T-cell (primary cell): ENCODE measurements around the gene CD80. TPM values are rescaled to one million over a fixed set of nuclear protein-coding genes. Genes with fewer than 3 reads are reported as not detected.
"Not testable (repeated sequence)": the region's sequence is repeated elsewhere in the genome, so short reads cannot be mapped to it uniquely, and the experiment has no call there.

Experiments
- ATAC-seq, 4 experiments: fragments of 200-7000 bp in 3 of 4; fragments of 150-1000 bp in 1 of 4; cut with Tn5 transposase; replicated peaks in 1 of 4; 1 replicate in 3 of 4; 2 replicates in 1 of 4; pipeline ENCODE4 v1.10.0; 2021; ENCODE audit warnings: moderate library complexity in 3 of 4, mild to moderate bottlenecking in 2 of 4, moderate number of reproducible peaks in 1 of 4
- CTCF ChIA-PET, 2 donors: fragments of 300-600 bp; sonication (Branson Sonifier 250); formaldehyde crosslinking; loops; one replicate each; lab custom pipeline; 2022; ENCODE audit warnings: antibody characterized with exemption in 2 of 2; lab: Charles Lee
- POLR2A ChIA-PET, 2 donors: fragments of 300-600 bp; sonication (Branson Sonifier 250); formaldehyde crosslinking; loops; one replicate each; lab custom pipeline; 2022; ENCODE audit warnings: antibody characterized with exemption in 2 of 2; lab: Charles Lee
- DNase-seq, 35 experiments: peaks; one replicate each; pipeline versions ENCODE4 v3.0.0 to v3.0.0-alpha.2; 2013 to 2023
- H3K27ac ChIP-seq: one replicate; pipeline ENCODE4 v1.5.1; 2013; ENCODE audit warnings: low read length
- H3K27me3 ChIP-seq, 2 experiments: replicated peaks in 1 of 2; 1 replicate in 1 of 2; 2 replicates in 1 of 2; pipeline versions ENCODE4 v1.6.1 to v1.7.0; 2013; ENCODE audit warnings: low read length in 1 of 2, mixed read lengths in 1 of 2; ENCODE audit not compliant: control insufficient read depth in 2 of 2, insufficient read depth in 2 of 2; ENCODE audit errors: extremely low read depth in 1 of 2
- H3K36me3 ChIP-seq, 2 donors: 1 replicate in 1 of 2; 2 replicates in 1 of 2; pipeline versions ENCODE4 v1.6.1 to v1.7.0; 2013; ENCODE audit warnings: low read length in 1 of 2; ENCODE audit not compliant: control insufficient read depth in 2 of 2, insufficient read depth in 1 of 2; ENCODE audit errors: extremely low read depth in 1 of 2
- H3K4me1 ChIP-seq, 2 experiments: 1 replicate in 1 of 2; 2 replicates in 1 of 2; pipeline versions ENCODE4 v1.6.1 to v1.7.0; 2013; ENCODE audit warnings: low read length in 2 of 2, mixed read lengths in 1 of 2; ENCODE audit not compliant: insufficient read depth in 2 of 2, control insufficient read depth in 1 of 2; ENCODE audit errors: extremely low read depth in 1 of 2
- H3K4me3 ChIP-seq, 2 donors: 1 replicate in 1 of 2; 2 replicates in 1 of 2; pipeline versions ENCODE4 v1.5.1 to v1.7.0; 2013; ENCODE audit warnings: mild to moderate bottlenecking in 2 of 2, low read length in 1 of 2, moderate library complexity in 1 of 2; ENCODE audit not compliant: control insufficient read depth in 1 of 2; ENCODE audit errors: extremely low read depth in 1 of 2
- H3K9me3 ChIP-seq: 2 replicates; pipeline ENCODE4 v1.7.0; 2013
- H3K27ac Mint-ChIP-seq, 2 donors: one replicate each; pipeline ENCODE4 v1.8.0; 2020 to 2021; ENCODE audit warnings: mild to moderate bottlenecking in 2 of 2, mixed read lengths in 2 of 2
- H3K27me3 Mint-ChIP-seq, 2 donors: one replicate each; pipeline ENCODE4 v1.8.0; 2021 to 2022; ENCODE audit warnings: mixed read lengths in 2 of 2
- H3K36me3 Mint-ChIP-seq: one replicate; pipeline ENCODE4 v1.8.0; 2021; ENCODE audit warnings: mixed read lengths
- H3K4me1 Mint-ChIP-seq, 3 donors: one replicate each; pipeline ENCODE4 v1.8.0; 2020 to 2022; ENCODE audit warnings: mixed read lengths in 3 of 3, mild to moderate bottlenecking in 1 of 3
- H3K4me3 Mint-ChIP-seq, 3 donors: one replicate each; pipeline ENCODE4 v1.8.0; 2020 to 2022; ENCODE audit warnings: mild to moderate bottlenecking in 3 of 3, mixed read lengths in 3 of 3, moderate library complexity in 3 of 3
- H3K9me3 Mint-ChIP-seq, 3 donors: one replicate each; pipeline ENCODE4 v1.8.0; 2020 to 2022; ENCODE audit warnings: mixed read lengths in 3 of 3
- WGBS: methylation state at CpG from one replicate; pipeline ENCODE4 v1.1.5; 2013; ENCODE audit warnings: missing lambda C conversion rate; ENCODE audit not compliant: insufficient coverage; 5-methylcytosine and 5-hydroxymethylcytosine counted together
- total RNA-seq, 35 experiments: library from RNA in 6 of 35; stranded (reverse) in 6 of 35; fragments of 120-200 nt in 1 of 35; gene quantifications; one replicate each; pipeline versions ENCODE4 v1.2.1 to v1.2.4 and lab custom pipeline; 2013 to 2026

CD80 gene
- total RNA-seq, 5 donors from 2014 or later (not counting 1 experiment from before 2014, with no cell fraction given): 1.3 to 3.5 (median 2.0) TPM

GRCh38 chr3:119599558-119600174 lies 40.3 kb upstream of the CD80 start:
- H3K4me3 Mint-ChIP-seq: no peak overlapping the region
- no peak overlapping the region for H3K27ac Mint-ChIP-seq
- H3K9me3 Mint-ChIP-seq: no peaks in the 10 kb centered on the region
- no peak overlapping the region for H3K27ac ChIP-seq
- H3K4me1 ChIP-seq: no peaks in the 10 kb centered on the region
- H3K9me3 ChIP-seq: no peaks in the 10 kb centered on the region
- CTCF ChIA-PET: no interaction called here
- peaks cover 0 to 11% (median 5%) of the 10 kb centered on the region in 3 donors for H3K4me1 Mint-ChIP-seq
- WGBS: 91% methylated on average over 5 of the region's 6 CpGs
- H3K27me3 Mint-ChIP-seq: no peaks in the 10 kb centered on the region
- no peaks in the 10 kb centered on the region for H3K36me3 ChIP-seq
- ATAC-seq: no peak
- POLR2A ChIA-PET: no interaction called here
- H3K4me3 ChIP-seq: no peak overlapping the region
- no peaks in the 10 kb centered on the region for H3K36me3 Mint-ChIP-seq
- no peak for DNase-seq
- no peaks in the 10 kb centered on the region for H3K27me3 ChIP-seq

DNA sequence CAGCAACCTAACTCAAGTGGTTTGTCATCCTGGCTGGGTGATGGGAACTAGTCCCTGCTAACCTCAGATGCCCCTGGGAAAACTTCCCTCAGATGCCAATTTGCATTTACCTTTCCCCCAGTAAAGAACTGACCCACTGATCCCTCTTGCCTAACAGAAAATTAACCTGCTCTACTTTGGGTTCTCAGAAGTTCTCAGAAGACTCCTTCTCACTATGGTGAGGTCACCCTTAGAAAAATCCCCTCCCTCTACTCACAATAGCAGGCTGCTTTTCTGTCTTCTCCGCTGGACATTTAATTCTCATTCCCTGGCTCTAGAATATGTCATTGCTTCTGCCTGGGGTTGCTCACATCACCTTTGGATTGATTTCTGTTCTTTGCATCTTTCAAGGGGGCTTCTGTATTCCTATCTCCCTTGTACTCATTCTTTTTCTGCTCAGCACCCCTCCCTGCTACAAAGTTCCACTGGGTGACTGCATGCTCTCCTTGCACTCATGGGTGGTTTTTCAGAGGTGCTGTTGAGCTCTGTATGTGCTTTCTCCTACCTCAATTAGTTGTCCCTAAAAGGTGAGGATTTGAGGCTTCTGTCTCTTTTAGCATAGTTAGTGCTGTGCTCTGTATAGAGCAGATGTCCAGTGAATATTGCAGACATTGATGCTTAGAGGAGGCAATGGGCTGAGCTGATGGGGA lies 39.1 kb upstream of the CD80 start:
- ATAC-seq (no peak), DNase-seq (no peak)
- no peaks in the 10 kb centered on the region for H3K27me3 ChIP-seq
- no peaks in the 10 kb centered on the region for H3K36me3 Mint-ChIP-seq
- CTCF ChIA-PET: no interaction called here
- H3K27ac ChIP-seq: no peak overlapping the region
- H3K27ac Mint-ChIP-seq: no peak overlapping the region
- H3K27me3 Mint-ChIP-seq: peaks cover 0 to 5% of the 10 kb centered on the region in 2 donors
- H3K4me1 ChIP-seq: no peaks in the 10 kb centered on the region
- no peaks in the 10 kb centered on the region for H3K9me3 Mint-ChIP-seq
- H3K36me3 ChIP-seq: no peaks in the 10 kb centered on the region
- peaks cover 0 to 11% (median 5%) of the 10 kb centered on the region in 3 donors for H3K4me1 Mint-ChIP-seq
- no peak overlapping the region for H3K4me3 Mint-ChIP-seq
- H3K4me3 ChIP-seq: no peak overlapping the region
- 63% methylated on average over 1 of the region's 1 CpG for WGBS
- POLR2A ChIA-PET: no interaction called here
- no peaks in the 10 kb centered on the region for H3K9me3 ChIP-seq

DNA sequence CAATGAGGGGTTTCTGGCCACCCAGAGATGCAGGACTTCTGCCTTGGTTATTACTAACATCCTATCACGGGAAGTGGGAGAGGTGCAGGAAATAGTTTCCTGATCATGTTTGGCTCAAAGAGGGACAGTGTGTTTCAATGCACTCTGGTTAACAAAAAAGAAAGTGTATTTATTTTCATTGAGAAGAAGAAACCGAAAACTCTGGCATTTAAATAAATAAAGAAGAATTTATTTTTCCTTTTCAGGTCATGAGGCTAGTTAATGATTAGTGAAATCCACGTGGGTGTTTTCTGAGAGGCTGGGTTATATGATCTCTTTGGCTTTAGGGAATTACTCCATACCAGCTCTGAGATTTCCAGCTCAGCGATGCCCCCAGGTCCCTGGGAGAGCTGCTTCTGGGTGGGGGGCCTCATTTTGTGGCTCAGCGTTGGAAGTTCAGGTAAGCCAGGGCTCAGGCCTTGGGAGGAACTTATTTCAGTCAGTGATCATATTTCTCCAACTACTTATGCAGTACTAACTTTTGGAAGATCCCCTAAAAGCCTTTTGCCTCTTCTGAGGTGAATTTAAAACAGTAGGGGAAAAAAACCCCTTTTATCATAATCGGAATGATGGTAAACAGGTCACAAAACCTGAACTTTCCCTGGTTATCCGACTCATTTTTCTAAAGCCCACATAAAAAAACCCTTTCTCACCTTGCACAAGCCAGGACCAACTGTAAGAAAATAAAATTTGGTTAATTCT lies 38.3 kb upstream of the CD80 start, which contains the start of gene PLA1A:
Gene PLA1A, plus strand, starts transcription at position 338 of the 741 bp plus-strand sequence. Its CDS starts 29 bp downstream, at position 367.
- Mint-ChIP-seq H3K9me3 (no peaks in the 10 kb centered on the region), H3K27ac (no peak within 1 kb of the TSS), H3K27me3 (peaks cover 0 to 5% of the 10 kb centered on the region in 2 donors), H3K4me3 (no peak within 1 kb of the TSS), H3K36me3 (no peaks in the 10 kb centered on the region), H3K4me1 (peaks cover 0 to 11% (median 5%) of the 10 kb centered on the region in 3 donors)
- no peaks in the 10 kb centered on the region for H3K9me3 ChIP-seq
- no peaks in the 10 kb centered on the region for H3K4me1 ChIP-seq
- ChIA-PET POLR2A (no interaction called here), CTCF (no interaction called here)
- DNase-seq (no peak), ATAC-seq (no peak)
- H3K27ac ChIP-seq: no peak within 1 kb of the TSS
- H3K27me3 ChIP-seq: no peaks in the 10 kb centered on the region
- WGBS: no CpG with 5 or more reads among the region's 7 CpGs
- H3K36me3 ChIP-seq: no peaks in the 10 kb centered on the region
- no peak within 1 kb of the TSS for H3K4me3 ChIP-seq

DNA sequence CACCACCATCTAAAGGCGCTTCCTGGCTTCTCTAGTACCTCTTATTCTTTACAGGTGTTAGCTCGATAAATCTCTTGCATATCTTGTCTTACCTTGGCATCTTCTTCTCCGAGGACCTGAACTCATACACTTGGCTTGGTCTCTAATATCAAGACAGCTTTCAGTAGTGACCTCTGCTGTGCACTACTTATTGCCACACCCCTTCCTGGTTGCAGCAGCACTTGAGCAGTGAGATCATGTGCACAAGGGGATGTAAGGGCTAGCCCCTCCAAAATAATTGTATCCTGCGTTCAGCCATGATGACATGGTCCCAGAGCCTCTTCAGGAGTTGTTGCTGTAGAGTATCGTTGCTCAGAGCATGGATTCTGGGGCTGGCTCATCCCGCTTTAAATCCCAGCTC lies 37.0 kb upstream of the CD80 start:
- Histone ChIP-seq H3K4me3 (no peak overlapping the region), H3K27ac (no peak overlapping the region), H3K9me3 (no peaks in the 10 kb centered on the region), H3K27me3 (no peaks in the 10 kb centered on the region), H3K4me1 (no peaks in the 10 kb centered on the region), H3K36me3 (no peaks in the 10 kb centered on the region)
- DNase-seq: no peak
- Mint-ChIP-seq H3K27me3 (peaks cover 2 to 14% of the 10 kb centered on the region in 2 donors), H3K4me1 (peaks cover 0 to 11% (median 5%) of the 10 kb centered on the region in 3 donors), H3K27ac (no peak overlapping the region), H3K36me3 (no peaks in the 10 kb centered on the region), H3K4me3 (no peak overlapping the region), H3K9me3 (no peaks in the 10 kb centered on the region)
- no peak for ATAC-seq
- ChIA-PET CTCF (no interaction called here), POLR2A (no interaction called here)
- WGBS: 89% methylated on average over 5 of the region's 6 CpGs

GRCh38 chr3:119595639-119596334 lies 36.4 kb upstream of the CD80 start:
- ATAC-seq: no peak
- H3K9me3 ChIP-seq: no peaks in the 10 kb centered on the region
- H3K27me3 Mint-ChIP-seq: peaks cover 2 to 14% of the 10 kb centered on the region in 2 donors
- ChIA-PET POLR2A (no interaction called here), CTCF (no interaction called here)
- H3K36me3 Mint-ChIP-seq: no peaks in the 10 kb centered on the region
- H3K4me1 Mint-ChIP-seq: peaks cover 0 to 11% (median 2%) of the 10 kb centered on the region in 3 donors
- no peak overlapping the region for H3K27ac Mint-ChIP-seq
- no peaks in the 10 kb centered on the region for H3K4me1 ChIP-seq
- no peak for DNase-seq
- H3K36me3 ChIP-seq: no peaks in the 10 kb centered on the region
- no peak overlapping the region for H3K4me3 ChIP-seq
- no peak overlapping the region for H3K27ac ChIP-seq
- H3K27me3 ChIP-seq: no peaks in the 10 kb centered on the region
- H3K4me3 Mint-ChIP-seq: no peak overlapping the region
- no peaks in the 10 kb centered on the region for H3K9me3 Mint-ChIP-seq
- WGBS: 100% methylated on average over 6 of the region's 7 CpGs

- H3K9me3 ChIP-seq, DNase-seq, H3K36me3 ChIP-seq, H3K4me1 ChIP-seq, H3K9me3 Mint-ChIP-seq, POLR2A ChIA-PET, H3K27me3 ChIP-seq, ATAC-seq, H3K4me3 Mint-ChIP-seq, H3K36me3 Mint-ChIP-seq, H3K4me3 ChIP-seq, CTCF ChIA-PET, H3K27ac Mint-ChIP-seq, H3K27ac ChIP-seq: not testable (repeated sequence)
- WGBS: no CpG with 5 or more reads among the region's 1 CpG
- Mint-ChIP-seq H3K4me1 (peaks cover 0 to 11% (median 2%) of the 10 kb centered on the region in 3 donors), H3K27me3 (peaks cover 6 to 19% of the 10 kb centered on the region in 2 donors)
Observed at GRCh38 chr3:119594929-119595328, 35.5 kb upstream of the CD80 start.
